Activated B cell treated with CpG ODN at 0.5 μM for 24 hours (primary cell): ENCODE data around the gene ANO10. TPM values are rescaled to one million over a fixed set of nuclear protein-coding genes. Genes with fewer than 3 reads are reported as not detected.

Source experiments
- ATAC-seq: fragments of 200-7000 bp; cut with Tn5 transposase; one replicate; pipeline ENCODE4 v1.10.0; 2021; ENCODE audit warnings: low read depth, mild to moderate bottlenecking, moderate library complexity
- CTCF ChIA-PET: fragments of 350-600 bp; sonication (Branson Sonifier 250); formaldehyde crosslinking; loops from one replicate; lab custom pipeline; 2021; ENCODE audit warnings: antibody characterized with exemption; lab: Charles Lee
- POLR2A ChIA-PET: fragments of 350-600 bp; sonication (Branson Sonifier 250); formaldehyde crosslinking; loops from one replicate; lab custom pipeline; 2021; ENCODE audit warnings: antibody characterized with exemption; lab: Charles Lee
- DNase-seq: peaks from one replicate; pipeline ENCODE4 v3.0.0; 2022
- H3K27ac Mint-ChIP-seq: one replicate; pipeline ENCODE4 v1.8.0; 2020; ENCODE audit warnings: mixed read lengths
- H3K27me3 Mint-ChIP-seq: one replicate; pipeline ENCODE4 v1.8.0; 2021; ENCODE audit warnings: mixed read lengths
- H3K36me3 Mint-ChIP-seq: one replicate; pipeline ENCODE4 v1.8.0; 2021; ENCODE audit warnings: low read depth, mixed read lengths
- H3K4me1 Mint-ChIP-seq: one replicate; pipeline ENCODE4 v1.8.0; 2021; ENCODE audit warnings: mixed read lengths
- H3K4me3 Mint-ChIP-seq: one replicate; pipeline ENCODE4 v1.8.0; 2020; ENCODE audit warnings: mild to moderate bottlenecking, mixed read lengths
- H3K9me3 Mint-ChIP-seq: one replicate; pipeline ENCODE4 v1.8.0; 2020; ENCODE audit warnings: mixed read lengths
- CTCF ChIP-seq: fragments of 200-600 bp; IDR thresholded peaks from one replicate; pipeline ENCODE4 v1.8.0; 2022; ENCODE audit warnings: antibody characterized with exemption, mild to moderate bottlenecking
- intact Hi-C: fragments of 100-400 bp; cut with micrococcal nuclease; formaldehyde crosslinking; loops from one replicate; pipeline ENCODE4 v1.15.1; 2024
- total RNA-seq: library from RNA; stranded (reverse); gene quantifications from 2 replicates; pipeline ENCODE4 v1.2.3, GENCODE V29; 2022

ANO10 gene
- total RNA-seq, 1 donor from 2014 or later, result 6.4 TPM

GRCh38 chr3:43632269-43632733 is 10.5 kb upstream of the ANO10 start:
- CTCF ChIA-PET, result no interaction called here
- no peak for ATAC-seq
- H3K27ac Mint-ChIP-seq, result no peak overlapping the region
- H3K4me3 Mint-ChIP-seq, result no peak overlapping the region
- intact Hi-C loops, result no loop called here
- POLR2A ChIA-PET, result no interaction called here
- H3K4me1 Mint-ChIP-seq, result no peaks in the 10 kb centered on the region
- TF ChIP-seq CTCF, result no peak
- peaks cover 21% of the 10 kb centered on the region for H3K27me3 Mint-ChIP-seq
- DNase-seq, result no peak
- H3K36me3 Mint-ChIP-seq, result no peaks in the 10 kb centered on the region
- peaks cover 6% of the 10 kb centered on the region for H3K9me3 Mint-ChIP-seq

GRCh38 chr3:43629741-43630140 is 7.9 kb upstream of the ANO10 start:
- H3K4me3 Mint-ChIP-seq, result no peak overlapping the region
- no peak for DNase-seq
- no peak overlapping the region for H3K27ac Mint-ChIP-seq
- ChIA-PET CTCF (no interaction called here), POLR2A (no interaction called here)
- intact Hi-C loops, result no loop called here
- peaks cover 20% of the 10 kb centered on the region for H3K27me3 Mint-ChIP-seq
- H3K36me3 Mint-ChIP-seq, result no peaks in the 10 kb centered on the region
- ATAC-seq, result no peak
- peaks cover 6% of the 10 kb centered on the region for H3K9me3 Mint-ChIP-seq
- TF ChIP-seq CTCF, result no peak
- no peaks in the 10 kb centered on the region for H3K4me1 Mint-ChIP-seq

DNA sequence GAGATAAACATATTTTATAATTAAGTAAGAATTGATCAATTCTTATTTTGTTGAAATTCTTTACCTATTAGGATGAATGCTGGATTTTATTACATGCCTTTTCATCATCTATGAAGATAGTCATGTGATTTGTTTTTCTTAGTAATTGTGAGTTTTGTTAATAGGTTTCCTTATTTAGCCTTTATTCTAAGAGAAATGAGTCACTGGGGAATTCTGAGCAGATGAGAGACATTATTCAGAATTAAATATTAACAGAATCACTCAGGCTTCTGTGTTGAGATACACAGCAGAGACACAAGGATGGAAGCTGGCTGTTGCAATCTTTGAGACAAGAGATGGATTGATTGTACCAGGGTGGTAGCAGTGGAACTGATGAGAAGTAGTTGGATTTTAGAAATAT is 7.4 kb upstream of the ANO10 start:
- no peaks in the 10 kb centered on the region for H3K36me3 Mint-ChIP-seq
- POLR2A ChIA-PET, result no interaction called here
- intact Hi-C loops, result no loop called here

DNA sequence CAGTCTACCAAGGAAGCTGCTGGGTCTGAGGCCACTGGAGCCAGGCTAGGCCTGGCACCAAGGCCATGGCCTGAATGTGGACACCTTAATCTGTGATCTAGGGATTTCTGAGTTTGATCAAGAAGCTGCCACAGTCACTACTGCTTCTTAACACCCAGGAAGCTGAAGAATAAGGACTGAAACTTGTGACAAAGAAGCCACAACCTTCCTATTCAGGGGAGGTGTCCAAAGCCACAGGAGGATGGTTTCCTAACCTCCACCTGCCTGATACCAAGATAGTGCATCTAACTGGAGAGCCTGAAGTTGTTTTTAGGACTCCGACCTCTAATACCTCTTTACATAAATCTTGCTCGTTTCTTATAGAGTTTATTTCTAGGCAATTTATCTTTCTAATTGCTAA is 5.5 kb upstream of the ANO10 start:
- Mint-ChIP-seq H3K4me3 (no peak overlapping the region), H3K27me3 (peaks cover 14% of the 10 kb centered on the region), H3K9me3 (peaks cover 6% of the 10 kb centered on the region), H3K27ac (no peak overlapping the region), H3K4me1 (peaks cover 5% of the 10 kb centered on the region), H3K36me3 (no peaks in the 10 kb centered on the region)
- TF ChIP-seq CTCF, result no peak
- ATAC-seq, result no peak
- intact Hi-C loops, result no loop called here
- POLR2A ChIA-PET, result no interaction called here
- CTCF ChIA-PET, result no interaction called here
- no peak for DNase-seq

More for the DNA sequence above, 7.4 kb upstream of the ANO10 start:
- Mint-ChIP-seq H3K27ac (no peak overlapping the region), H3K4me3 (no peak overlapping the region), H3K4me1 (no peaks in the 10 kb centered on the region), H3K27me3 (peaks cover 16% of the 10 kb centered on the region), H3K9me3 (peaks cover 6% of the 10 kb centered on the region)
- no peak for TF ChIP-seq CTCF
- no peak for ATAC-seq
- CTCF ChIA-PET, result no interaction called here
- no peak for DNase-seq

DNA sequence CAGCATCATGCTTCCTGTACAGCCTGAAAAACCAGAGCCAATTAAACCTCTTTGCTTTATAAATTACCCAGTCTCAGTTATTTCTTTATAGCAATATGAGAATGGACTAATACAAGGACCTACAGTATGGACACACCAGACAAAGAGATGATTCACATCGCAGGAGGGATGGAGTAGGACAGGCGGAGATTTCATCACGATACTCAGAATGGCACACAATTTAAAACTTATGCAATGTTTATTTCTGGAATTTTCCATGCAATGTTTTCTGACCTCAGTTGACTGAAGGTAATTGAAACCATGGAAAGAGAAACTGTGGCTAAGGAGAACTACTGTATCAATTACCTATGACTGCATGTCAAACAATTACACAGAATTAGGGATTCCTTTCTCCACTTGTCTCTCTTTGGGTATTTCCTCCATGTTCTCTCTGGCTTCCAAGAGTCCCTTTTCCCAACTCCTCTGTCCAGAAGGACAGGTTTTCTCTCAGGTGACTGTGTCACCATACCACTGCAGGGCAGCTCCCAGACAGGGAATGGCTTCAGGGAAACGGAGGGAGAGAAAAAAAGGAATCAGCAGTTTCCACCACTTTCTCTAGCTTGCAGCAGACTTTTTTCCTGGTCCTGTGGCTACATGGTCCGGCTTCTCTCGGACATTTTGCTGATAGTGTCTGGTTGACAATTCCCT is 3.0 kb upstream of the ANO10 start:
- ChIA-PET CTCF (no interaction called here), POLR2A (no interaction called here)
- H3K9me3 Mint-ChIP-seq, result peaks cover 6% of the 10 kb centered on the region
- H3K27me3 Mint-ChIP-seq, result peaks cover 8% of the 10 kb centered on the region
- no peak overlapping the region for H3K4me3 Mint-ChIP-seq
- H3K36me3 Mint-ChIP-seq, result no peaks in the 10 kb centered on the region
- DNase-seq (no peak), ATAC-seq (no peak)
- no peak for TF ChIP-seq CTCF
- peaks cover 13% of the 10 kb centered on the region for H3K4me1 Mint-ChIP-seq
- H3K27ac Mint-ChIP-seq, result no peak overlapping the region
- intact Hi-C loops, result loop anchor here (5.0 kb wide), 3 partner anchors 373 to 1353 kb away; partner anchors contain the start of genes EXOSC7, TMEM42 and ZDHHC3
